GM19193 (cell line): Measurements from ENCODE around the gene PES1.

ENCODE experiments used
- POLR2A ChIP-seq: IDR thresholded peaks from 4 replicates; pipeline ENCODE4 v1.6.1; 2011; ENCODE audit not compliant: insufficient read depth, insufficient read length; ENCODE audit errors: extremely low read depth

PES1 gene

DNA sequence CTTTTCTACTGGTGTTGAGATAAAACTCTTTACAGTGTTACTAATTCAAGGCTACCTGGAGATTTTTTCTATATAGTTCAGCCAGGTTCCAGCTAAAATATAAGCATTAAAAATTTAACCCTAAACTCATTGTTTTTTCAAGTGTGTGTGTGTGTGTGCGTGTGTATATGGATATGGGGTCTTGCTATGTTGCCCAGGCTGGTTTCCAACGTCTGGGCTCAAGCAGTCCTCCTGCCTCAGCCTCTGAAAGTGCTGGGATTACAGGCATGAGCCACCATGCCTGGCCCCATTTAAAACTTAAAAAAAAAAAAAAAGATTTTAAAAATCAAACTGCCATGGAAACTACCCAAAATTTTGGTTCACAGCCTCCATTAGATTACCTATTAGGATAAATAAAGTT is 4.5 kb upstream of the PES1 start:
- TF ChIP-seq POLR2A = no peak

DNA sequence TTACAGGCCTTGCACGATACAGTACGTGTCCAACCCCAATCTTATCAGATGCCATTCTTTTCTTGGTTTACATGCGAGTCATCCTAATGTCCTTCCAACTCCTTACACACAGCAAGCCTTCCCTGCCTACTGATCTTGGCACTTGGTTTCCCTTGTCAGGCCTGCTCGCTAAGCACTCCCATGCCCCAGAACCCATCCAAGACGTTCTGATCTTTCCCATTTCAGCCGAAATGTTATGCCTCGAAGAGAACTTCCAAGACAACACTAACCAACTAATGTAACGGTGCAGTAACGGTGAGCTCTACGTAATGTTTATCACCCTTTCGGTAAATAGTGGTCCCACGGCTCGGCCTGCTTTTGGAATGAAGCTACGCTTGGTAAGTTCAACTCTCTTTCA is 521 bp downstream of the PES1 start:
- TF ChIP-seq POLR2A = no peak

DNA sequence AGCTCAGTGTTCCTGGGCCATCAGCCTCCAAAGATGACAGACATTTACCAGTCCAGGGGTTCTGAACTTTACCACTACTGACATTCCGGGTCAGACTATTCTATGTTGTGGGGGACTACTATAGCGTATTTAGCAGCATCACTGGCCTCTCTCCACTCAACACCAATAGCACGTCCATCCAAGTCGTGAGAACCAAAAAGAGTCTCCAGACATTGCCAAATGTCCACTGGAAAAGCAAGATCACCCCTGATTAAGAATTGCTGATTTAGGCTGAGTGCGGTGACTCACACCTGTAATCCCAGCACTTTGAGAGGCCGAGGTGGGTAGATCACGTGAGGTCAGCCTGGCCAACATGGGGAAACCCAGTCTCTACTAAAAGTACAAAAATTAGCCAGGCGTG is 5.3 kb downstream of the PES1 start:
- no peak for TF ChIP-seq POLR2A

DNA sequence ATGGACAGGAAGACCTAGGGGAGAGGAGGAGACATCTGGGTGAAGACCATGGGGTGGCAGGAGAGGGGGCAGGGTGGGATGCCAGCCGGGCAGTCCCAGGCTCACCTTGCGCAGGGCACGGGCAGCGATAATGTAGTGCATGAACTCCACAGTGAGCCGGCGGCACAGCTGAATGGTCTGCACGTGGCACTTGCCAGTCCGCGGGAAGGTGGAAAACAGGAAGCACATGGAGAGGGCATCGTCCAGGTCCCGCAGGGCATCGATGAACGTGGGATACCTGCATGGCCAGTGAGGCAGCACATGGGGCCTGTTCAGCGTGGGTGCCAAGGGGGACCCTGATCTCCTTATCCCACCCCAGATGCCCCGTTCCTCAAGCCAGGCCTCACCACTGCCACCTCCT is 7.3 kb downstream of the PES1 start:
- TF ChIP-seq POLR2A = no peak

DNA sequence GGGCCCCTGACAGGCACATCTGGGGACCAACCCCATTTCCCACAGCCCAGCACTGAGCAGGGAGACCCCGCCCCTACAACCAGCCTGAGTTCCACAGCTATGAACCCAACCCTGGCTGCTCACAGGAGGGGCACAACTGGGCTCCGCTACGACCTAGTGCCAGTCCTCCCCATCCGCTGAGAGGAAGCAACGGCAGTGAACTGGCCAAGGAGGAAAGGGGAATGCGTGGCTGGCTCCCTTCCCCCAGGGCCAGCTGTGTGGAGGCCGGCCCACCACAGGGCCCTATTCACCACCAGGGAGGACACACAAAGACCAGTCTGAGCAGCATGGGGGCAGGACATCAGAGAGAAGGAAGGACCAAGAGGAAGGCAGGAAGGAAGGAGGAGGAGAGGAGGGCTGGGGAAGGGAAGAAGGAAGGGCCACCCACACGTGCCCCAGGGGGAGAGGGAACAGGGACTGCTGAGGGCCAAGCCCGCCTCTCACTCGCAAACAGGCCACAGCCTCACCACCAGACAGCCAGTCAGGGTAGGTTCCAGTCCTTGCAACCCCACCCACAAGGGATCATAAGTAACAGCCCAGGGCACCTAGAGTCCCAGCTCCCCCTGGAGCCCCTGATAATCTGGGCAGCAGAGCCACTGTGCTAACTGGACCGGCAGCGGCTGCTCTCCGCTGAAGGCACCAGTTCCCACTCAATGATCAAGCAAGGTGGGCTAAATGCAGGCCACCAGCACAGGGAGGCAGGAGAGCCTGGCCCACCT is 8.7 kb downstream of the PES1 start:
- no peak for TF ChIP-seq POLR2A

DNA sequence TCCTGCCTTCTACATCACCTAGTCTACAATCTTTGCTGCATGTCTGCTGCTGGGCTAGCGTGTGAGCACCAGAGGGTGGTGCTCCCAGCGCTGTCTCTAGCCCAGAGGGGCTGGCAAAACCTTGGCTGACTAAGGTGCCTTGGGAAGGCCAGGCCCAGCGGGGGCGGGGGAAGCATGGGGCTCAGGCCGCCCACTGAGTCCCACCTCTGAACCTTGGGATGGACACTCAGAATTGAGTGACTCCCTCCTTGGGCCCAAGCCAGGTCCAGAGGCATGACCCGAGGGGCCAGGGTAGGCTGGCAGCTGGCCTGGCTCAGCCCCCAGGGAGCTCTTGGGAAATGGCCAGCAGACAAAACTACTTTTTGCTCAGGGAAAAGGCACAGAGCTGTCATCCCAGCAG is 9.7 kb downstream of the PES1 start:
- TF ChIP-seq POLR2A = no peak

DNA sequence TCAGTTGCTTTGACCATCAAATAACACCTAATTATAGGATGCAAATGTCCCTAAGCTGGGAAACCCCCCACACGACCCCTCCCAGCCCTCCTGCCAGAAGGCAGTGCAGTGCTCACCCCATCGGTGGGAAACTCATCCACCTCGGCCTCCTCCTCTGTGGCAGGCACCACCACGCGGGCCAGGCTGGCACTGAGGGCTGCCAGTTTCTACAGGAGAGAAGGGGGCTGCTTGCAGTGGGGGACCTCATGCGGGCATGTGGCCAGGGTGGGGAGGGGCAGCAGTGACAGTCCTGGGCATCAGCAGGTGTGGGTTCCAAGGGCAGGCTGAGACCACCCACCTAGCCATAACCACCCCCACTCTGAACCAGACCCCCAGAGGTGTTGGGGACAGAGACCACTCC is 10.8 kb downstream of the PES1 start:
- no peak for TF ChIP-seq POLR2A

DNA sequence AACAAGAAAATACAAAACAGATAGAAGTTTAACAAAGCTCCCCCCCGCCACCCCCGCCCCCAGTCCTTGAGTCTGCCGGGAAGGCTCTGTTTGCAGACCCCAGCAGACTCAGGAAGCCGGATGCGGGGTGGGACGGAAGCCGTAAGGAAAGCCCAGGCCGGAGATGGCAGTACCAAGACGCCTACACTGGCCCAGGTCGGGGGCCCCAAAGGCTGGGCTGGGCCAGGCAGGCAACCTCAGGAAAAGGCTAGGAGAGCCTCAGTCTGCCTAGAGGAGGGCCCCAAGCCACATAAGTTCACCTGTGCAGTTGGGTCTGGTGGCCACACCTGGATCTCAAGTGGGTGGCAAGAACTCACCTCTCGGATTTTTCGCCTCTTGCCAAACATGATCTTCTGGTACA is 13.2 kb downstream of the PES1 start:
- TF ChIP-seq POLR2A = no peak

DNA sequence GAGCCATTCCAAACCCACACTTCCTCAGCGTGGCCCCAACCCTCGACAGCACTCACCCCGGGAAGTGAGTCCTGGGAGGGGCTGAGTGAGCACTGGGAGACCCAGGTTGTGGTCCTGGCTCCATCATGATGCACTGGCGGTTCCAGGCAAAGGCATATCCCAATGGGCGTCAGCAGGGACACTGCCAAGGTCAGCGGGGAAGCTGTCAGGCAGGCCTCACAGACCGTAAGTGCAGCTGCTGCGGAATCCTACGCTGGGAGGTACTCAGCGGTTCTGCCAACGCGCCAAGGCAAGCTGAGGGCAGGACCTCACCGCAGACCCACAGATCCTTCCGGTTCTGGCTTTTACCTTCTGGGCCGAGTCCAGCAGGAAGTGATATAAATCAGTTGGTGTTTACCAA is 15.9 kb downstream of the PES1 start:
- no peak for TF ChIP-seq POLR2A

DNA sequence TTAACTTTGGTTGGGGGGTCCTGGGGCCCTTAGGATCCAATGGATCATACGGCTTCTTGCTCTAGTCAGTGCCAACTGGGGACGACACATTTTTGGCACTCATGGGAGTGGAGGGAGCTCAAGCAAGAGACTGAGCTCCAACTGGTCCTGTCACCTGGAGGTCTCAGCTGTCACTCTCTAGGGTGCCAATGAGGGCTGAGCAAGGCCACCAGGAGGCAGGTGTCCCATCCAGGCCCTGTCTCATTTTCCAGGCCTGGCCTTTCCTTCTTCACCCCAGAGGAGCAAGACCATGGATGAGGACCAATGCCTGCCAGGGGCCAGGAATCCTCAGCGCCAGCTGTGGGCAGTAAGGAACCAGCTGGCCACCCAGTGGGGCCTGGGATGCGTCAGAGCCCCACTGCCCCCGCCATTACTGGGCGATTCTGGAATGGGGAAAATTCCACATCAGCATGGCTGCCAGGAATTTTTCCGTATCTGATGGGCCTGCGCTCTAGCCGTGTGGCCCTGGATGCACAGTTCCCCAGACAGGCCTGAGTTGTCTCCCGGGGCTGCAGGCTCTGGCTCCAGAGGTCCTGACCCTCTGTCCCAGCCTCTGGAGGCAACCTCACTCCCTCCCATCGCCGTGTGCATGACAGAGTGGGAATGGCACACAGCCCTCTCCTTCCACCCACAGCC is 16.6 kb downstream of the PES1 start:
- no peak for TF ChIP-seq POLR2A

DNA sequence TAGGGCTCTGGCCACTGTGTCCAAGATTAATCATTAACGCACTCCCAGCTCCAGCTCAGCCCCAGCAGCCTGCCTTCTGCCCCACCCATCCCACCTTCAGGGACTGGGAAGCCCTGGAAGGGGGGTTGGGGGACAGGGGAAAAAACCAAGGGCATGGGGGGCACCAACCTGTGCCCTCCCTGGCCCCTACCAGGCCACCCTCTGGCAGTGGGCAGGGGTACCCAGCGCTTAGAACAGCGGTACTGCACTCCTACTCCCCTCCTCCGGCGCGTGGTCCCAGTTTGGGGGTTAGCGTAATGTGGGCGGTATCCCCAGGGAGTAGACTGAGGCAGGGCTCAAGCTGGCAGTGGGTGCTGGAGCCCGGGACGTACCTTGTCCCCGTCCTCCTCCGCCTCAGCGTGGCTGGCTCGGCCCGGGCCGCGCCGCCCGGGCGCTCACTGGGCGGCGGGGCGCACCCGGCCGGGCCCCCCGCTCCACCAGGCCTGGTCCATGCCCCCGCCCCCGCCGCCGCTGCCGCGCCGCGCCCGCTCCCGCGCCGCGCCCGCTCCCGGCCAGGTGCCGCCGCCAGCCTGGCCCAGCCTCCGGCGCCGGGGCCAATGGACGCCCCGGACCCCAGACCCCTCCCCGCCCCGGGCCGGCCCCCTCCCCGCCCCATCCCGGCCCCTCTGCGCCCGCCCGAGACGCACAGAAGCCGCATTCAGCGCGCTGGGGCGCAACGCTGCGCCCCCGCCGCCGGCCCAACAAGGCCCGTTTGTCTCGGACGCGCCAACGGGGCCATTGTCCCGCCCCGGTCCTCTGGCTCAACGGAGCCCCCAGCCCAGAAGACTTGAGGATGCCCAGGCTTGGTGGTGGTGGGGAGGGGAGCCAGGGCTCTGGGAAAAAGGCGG is 17.4 kb downstream of the PES1 start, which contains the start of gene GAL3ST1:
Gene GAL3ST1, minus strand, starts transcription at position 571 of the 887 bp plus-strand sequence. CDS start 17,273 bp downstream, outside the sequence.
- no peak for TF ChIP-seq POLR2A

DNA sequence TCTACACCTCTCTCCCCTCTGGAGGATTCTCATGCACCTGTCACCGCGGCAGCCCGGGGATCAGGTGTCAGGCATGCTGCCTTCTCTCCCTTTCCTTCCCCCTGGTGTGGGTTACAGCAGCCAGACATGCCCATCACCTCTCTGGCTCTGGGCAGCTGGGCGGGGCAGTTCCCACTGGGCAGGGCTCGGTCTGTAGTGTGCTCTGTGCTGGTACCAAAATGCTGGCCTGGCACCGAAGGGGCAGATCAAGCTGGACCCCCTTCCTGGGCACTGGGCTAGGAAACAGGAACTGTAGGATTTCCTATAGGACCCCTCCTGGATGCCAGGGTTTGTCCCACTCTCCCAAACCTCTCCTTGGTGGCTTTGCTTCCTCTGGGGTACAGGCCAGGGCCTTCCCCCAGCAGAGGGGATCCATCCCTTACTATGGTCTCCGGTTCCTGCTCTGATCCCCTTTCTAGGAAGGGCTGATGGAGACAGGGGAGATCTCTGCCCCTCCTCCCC is 18.1 kb downstream of the PES1 start:
- TF ChIP-seq POLR2A = no peak

DNA sequence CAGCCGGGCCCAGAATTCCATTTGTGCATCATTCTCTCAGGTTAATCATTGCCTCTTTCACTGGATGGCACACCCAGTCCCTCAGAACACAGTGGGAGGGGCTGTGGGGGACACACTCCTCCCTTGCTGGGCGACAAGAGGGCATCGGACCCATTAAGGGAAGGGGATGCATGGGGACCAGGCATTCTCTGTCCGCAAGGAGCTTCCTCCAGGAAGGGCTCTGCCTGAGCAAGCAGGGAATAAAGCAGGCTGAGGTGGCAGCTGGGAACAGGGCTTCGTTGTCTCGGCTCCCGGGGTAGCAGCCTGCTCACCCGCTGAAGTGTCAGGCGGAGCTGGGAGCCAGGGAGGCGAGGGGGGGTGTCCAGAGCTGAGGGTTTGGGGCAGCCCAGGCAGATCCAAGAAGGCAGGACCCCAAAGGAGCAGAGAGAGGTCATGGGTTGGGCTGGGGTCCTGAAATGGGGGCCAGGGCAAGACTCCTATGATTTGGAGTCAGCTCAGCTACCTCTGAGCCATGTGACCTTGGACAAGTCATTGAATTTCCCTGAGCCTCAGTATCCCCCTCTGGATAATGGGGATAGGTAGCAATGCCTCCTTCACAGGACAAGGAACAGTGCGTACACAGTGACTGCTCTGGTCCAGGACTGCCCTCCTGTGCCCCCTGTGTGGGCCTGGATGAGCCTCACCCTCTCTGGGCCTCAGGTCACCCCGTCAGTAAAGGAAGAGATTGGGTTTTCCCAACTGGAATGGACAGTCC is 18.7 kb downstream of the PES1 start:
- no peak for TF ChIP-seq POLR2A

DNA sequence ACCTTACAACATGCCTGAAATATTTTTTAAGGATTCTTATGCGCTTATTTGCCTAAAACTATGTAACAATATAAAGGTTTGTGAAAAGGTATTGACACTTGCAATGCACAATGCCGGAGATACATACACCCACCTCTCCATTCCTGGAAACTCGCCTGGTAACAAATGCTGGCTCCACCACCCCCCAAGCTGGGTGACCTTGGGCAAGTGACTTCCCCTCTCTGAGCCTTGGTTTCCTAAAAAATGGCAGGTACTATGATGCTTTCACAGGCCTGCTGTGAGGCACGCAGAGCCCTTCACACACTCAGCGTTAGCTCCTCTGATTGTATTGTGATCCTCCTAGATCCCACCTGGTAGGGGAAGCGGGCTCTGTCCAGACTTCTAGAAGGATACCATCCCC is 19.5 kb downstream of the PES1 start:
- TF ChIP-seq POLR2A = no peak

DNA sequence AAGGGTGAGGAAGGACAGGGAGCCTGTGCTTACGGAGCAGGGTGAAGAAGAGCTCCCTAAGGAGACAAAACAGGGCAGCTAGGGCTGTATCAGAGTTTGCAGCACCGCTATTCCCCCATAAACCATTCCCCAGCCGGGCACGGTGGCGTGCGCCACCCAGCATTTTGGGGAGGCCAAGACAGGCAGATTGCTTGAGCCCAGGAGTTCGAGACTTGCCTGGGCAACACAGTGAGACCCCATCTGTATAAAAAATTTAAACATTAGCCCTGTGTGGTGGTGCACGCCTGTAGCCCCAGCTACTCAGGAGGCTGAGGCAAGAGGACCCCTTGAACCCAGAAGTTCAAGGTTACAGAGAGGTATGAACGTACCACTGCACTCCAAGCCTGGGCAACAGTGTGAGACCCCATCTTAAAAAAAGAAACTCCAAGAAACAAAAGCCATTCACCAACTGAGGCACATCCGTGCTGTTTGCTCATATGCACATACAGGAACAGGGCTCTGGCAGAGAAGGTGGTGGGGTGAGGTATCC is 22.0 kb downstream of the PES1 start:
- no peak for TF ChIP-seq POLR2A

DNA sequence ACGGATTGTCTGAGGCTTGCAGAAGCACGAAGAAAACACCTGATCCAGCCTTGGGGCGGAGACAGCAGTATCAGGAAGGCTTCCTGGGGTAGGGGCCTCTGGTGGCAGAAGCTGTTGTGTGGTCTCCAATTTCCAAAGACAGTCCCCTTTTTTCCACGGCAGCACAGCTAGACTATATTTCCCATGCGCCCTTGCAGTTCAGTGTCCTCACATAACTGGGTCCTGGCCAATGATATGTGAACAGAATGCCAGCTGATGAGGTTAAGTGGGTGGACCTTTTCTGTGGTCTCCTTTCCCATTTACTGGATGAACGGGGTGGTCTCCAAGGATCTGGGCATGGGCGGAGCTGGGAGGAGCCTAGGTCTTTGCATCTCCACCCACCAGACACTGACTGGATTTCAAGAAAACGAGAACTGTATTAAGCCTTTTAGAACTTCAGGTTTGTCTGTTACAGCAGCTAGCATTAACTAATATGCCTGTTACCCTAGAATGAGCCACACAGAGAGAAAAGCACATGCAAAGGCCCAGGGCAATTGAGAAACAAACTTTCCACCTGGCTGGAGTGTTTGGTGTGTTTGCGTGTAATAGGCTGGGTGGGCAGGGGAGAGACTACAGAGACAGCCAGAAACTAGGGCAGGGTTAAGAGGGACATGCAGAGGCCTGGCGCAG is 23.4 kb downstream of the PES1 start:
- no peak for TF ChIP-seq POLR2A
